MM.1S (cell line): ENCODE data around the gene VEGFC.

Experiments
- DNase-seq: peaks from one replicate; pipeline ENCODE4 v3.0.0-alpha.2; 2015
- H2AFZ ChIP-seq: fragments of 300-600 bp; sonication (generic); 2 replicates; pipeline ENCODE4 v1.6.0; 2016; ENCODE audit warnings: antibody characterized with exemption, low read length
- H3F3A ChIP-seq: fragments of 300-600 bp; sonication (generic); 2 replicates; pipeline ENCODE4 v1.6.1; 2016; ENCODE audit warnings: mild to moderate bottlenecking, antibody characterized with exemption, low read length, moderate library complexity, mixed read lengths; ENCODE audit not compliant: insufficient read depth
- H3K27ac ChIP-seq: fragments of 300-600 bp; sonication (generic); 2 replicates; pipeline ENCODE4 v1.5.1; 2016; ENCODE audit warnings: mild to moderate bottlenecking, low read length
- H3K27me3 ChIP-seq: fragments of 300-600 bp; sonication (generic); replicated peaks from 2 replicates; pipeline ENCODE4 v1.6.0; 2016; ENCODE audit warnings: low read length; ENCODE audit not compliant: insufficient read depth
- H3K36me3 ChIP-seq: fragments of 300-600 bp; sonication (generic); replicated peaks from 2 replicates; pipeline ENCODE4 v1.6.1; 2016; ENCODE audit warnings: mild to moderate bottlenecking, low read length, mixed read lengths; ENCODE audit not compliant: insufficient read depth
- H3K4me1 ChIP-seq: fragments of 300-600 bp; sonication (generic); 2 replicates; pipeline ENCODE4 v1.6.1; 2016; ENCODE audit warnings: low read length, mixed read lengths
- H3K4me2 ChIP-seq: fragments of 300-600 bp; sonication (generic); 2 replicates; pipeline ENCODE4 v1.6.0; 2016; ENCODE audit warnings: low read depth, low read length
- H3K4me3 ChIP-seq: fragments of 300-600 bp; sonication (generic); 2 replicates; pipeline ENCODE4 v1.5.1; 2016; ENCODE audit warnings: low read length, mixed read lengths
- H3K79me2 ChIP-seq: fragments of 300-600 bp; sonication (generic); 2 replicates; pipeline ENCODE4 v1.6.1; 2016; ENCODE audit warnings: mixed run types, low read length, mixed read lengths
- H3K9ac ChIP-seq: fragments of 300-600 bp; sonication (generic); 2 replicates; pipeline ENCODE4 v1.6.1; 2016; ENCODE audit warnings: low read length, mixed read lengths
- H3K9me2 ChIP-seq: fragments of 300-600 bp; sonication (generic); replicated peaks from 2 replicates; pipeline ENCODE4 v1.6.1; 2016; ENCODE audit warnings: mild to moderate bottlenecking, low read length, mixed read lengths; ENCODE audit not compliant: insufficient read depth
- H3K9me3 ChIP-seq: fragments of 300-600 bp; sonication (generic); replicated peaks from 2 replicates; pipeline ENCODE4 v1.6.1; 2016; ENCODE audit warnings: mild to moderate bottlenecking, low read length, mixed read lengths; ENCODE audit not compliant: insufficient read depth
- H4K20me1 ChIP-seq: fragments of 300-600 bp; sonication (generic); 2 replicates; pipeline ENCODE4 v1.6.1; 2016; ENCODE audit warnings: mild to moderate bottlenecking, low read length, moderate library complexity, mixed read lengths; ENCODE audit not compliant: insufficient read depth
- CTCF ChIP-seq: fragments of 300-600 bp; sonication (generic); IDR thresholded peaks from 2 replicates; pipeline ENCODE4 v1.5.1; 2016; ENCODE audit warnings: antibody characterized with exemption, low read length, mixed read lengths
- EZH2 ChIP-seq: fragments of 300-600 bp; sonication (generic); optimal IDR thresholded peaks from 2 replicates; pipeline ENCODE3; 2017; ENCODE audit warnings: low read depth, mild to moderate bottlenecking, antibody characterized with exemption, low read length, mixed read lengths
- EZH2phosphoT487 ChIP-seq: fragments of 300-600 bp; sonication (generic); IDR thresholded peaks from 2 replicates; pipeline ENCODE4 v1.6.1; 2018; ENCODE audit warnings: antibody characterized with exemption, low read length

Gene VEGFC

GRCh38 chr4:176721459-176721858 is 71.3 kb downstream of the VEGFC start:
- Histone ChIP-seq H3K36me3 (no peaks in the 10 kb centered on the region), H3K79me2 (no peaks in the 10 kb centered on the region), H4K20me1 (no peaks in the 10 kb centered on the region), H3K4me2 (no peak overlapping the region), H3K9me3 (no peaks in the 10 kb centered on the region), H3K4me3 (no peak overlapping the region), H3K9me2 (no peaks in the 10 kb centered on the region), H3K9ac (no peak overlapping the region), H3K27me3 (no peaks in the 10 kb centered on the region), H3F3A (no peaks in the 10 kb centered on the region), H3K4me1 (no peaks in the 10 kb centered on the region), H2AFZ (no peak overlapping the region), H3K27ac (no peak overlapping the region)
- no peak for DNase-seq
- TF ChIP-seq EZH2 (no peak), CTCF (no peak), EZH2phosphoT487 (no peak)

- no peak for TF ChIP-seq EZH2
- Histone ChIP-seq H3K9me2 (no peaks in the 10 kb centered on the region), H3K27me3 (no peaks in the 10 kb centered on the region), H3K4me3 (no peak overlapping the region), H3K79me2 (no peaks in the 10 kb centered on the region), H3K9ac (no peak overlapping the region), H3K4me1 (no peaks in the 10 kb centered on the region), H4K20me1 (no peaks in the 10 kb centered on the region), H3K9me3 (no peaks in the 10 kb centered on the region), H3K4me2 (no peak overlapping the region), H3K27ac (no peak overlapping the region), H3K36me3 (no peaks in the 10 kb centered on the region), H2AFZ (no peak overlapping the region), H3F3A (no peaks in the 10 kb centered on the region)
- no peak for DNase-seq
These were observed 73.8 kb downstream of the VEGFC start for GRCh38 chr4:176718881-176719280.

GRCh38 chr4:176717237-176717636 is 75.5 kb downstream of the VEGFC start:
- no peaks in the 10 kb centered on the region for H3F3A ChIP-seq
- H3K36me3 ChIP-seq = no peaks in the 10 kb centered on the region
- H2AFZ ChIP-seq = no peak overlapping the region

More at GRCh38 chr4:176717237-176717636, 75.5 kb downstream of the VEGFC start:
- no peaks in the 10 kb centered on the region for H3K4me1 ChIP-seq
- H3K9me3 ChIP-seq = no peaks in the 10 kb centered on the region
- H3K9me2 ChIP-seq = no peaks in the 10 kb centered on the region
- no peak overlapping the region for H3K9ac ChIP-seq
- DNase-seq = no peak
- H3K4me3 ChIP-seq = no peak overlapping the region
- no peaks in the 10 kb centered on the region for H4K20me1 ChIP-seq
- no peaks in the 10 kb centered on the region for H3K27me3 ChIP-seq
- no peak overlapping the region for H3K27ac ChIP-seq
- H3K4me2 ChIP-seq = no peak overlapping the region
- TF ChIP-seq CTCF (no peak), EZH2 (no peak), EZH2phosphoT487 (no peak)
- no peaks in the 10 kb centered on the region for H3K79me2 ChIP-seq
